Endodermal cell (in vitro differentiated cells): ENCODE data around the gene KIF26A. TPM values are rescaled to one million over a fixed set of nuclear protein-coding genes. Genes with fewer than 3 reads are reported as not detected.

Experiments
- DNase-seq: peaks from one replicate; pipeline ENCODE4 v3.0.0-alpha.2; 2017
- H3K27ac ChIP-seq: 2 replicates; pipeline ENCODE4 v1.5.1; 2013; ENCODE audit warnings: mild to moderate bottlenecking, low read depth, low read length, moderate library complexity
- H3K27me3 ChIP-seq: 2 replicates; pipeline ENCODE4 v1.6.1; 2013; ENCODE audit warnings: mild to moderate bottlenecking, low read length, moderate library complexity; ENCODE audit not compliant: insufficient read depth, control insufficient read depth, poor library complexity, severe bottlenecking
- H3K36me3 ChIP-seq: 2 replicates; pipeline ENCODE4 v1.7.0; 2013; ENCODE audit warnings: mild to moderate bottlenecking, low read length, moderate library complexity; ENCODE audit not compliant: control insufficient read depth, insufficient read depth
- H3K4me1 ChIP-seq: one replicate; pipeline ENCODE4 v1.7.0; 2013; ENCODE audit warnings: low read length; ENCODE audit not compliant: control insufficient read depth, insufficient read depth
- H3K4me3 ChIP-seq: 2 replicates; pipeline ENCODE4 v1.5.1; 2013; ENCODE audit warnings: mild to moderate bottlenecking, low read length, moderate library complexity
- H3K9ac ChIP-seq: 2 replicates; pipeline ENCODE4 v1.6.1; 2013; ENCODE audit warnings: mild to moderate bottlenecking, low read length, moderate library complexity; ENCODE audit not compliant: poor library complexity, severe bottlenecking; ENCODE audit errors: extremely low read depth
- H3K9me3 ChIP-seq: 2 replicates; pipeline ENCODE4 v1.6.1; 2013; ENCODE audit warnings: mild to moderate bottlenecking, low read length, moderate library complexity; ENCODE audit not compliant: control insufficient read depth
- H3K27ac Mint-ChIP-seq: 2 replicates; pipeline ENCODE4 v1.8.0; 2020; ENCODE audit warnings: mixed read lengths
- H3K27me3 Mint-ChIP-seq: 2 replicates; pipeline ENCODE4 v1.8.0; 2021; ENCODE audit warnings: mild to moderate bottlenecking, mixed read lengths; ENCODE audit not compliant: insufficient read depth
- H3K36me3 Mint-ChIP-seq: 2 replicates; pipeline ENCODE4 v1.8.0; 2020; ENCODE audit warnings: low read depth, mixed read lengths
- H3K4me1 Mint-ChIP-seq: 2 replicates; pipeline ENCODE4 v1.8.0; 2020; ENCODE audit warnings: mixed read lengths
- H3K4me3 Mint-ChIP-seq: 2 replicates; pipeline ENCODE4 v1.8.0; 2020; ENCODE audit warnings: mild to moderate bottlenecking, moderate library complexity, mixed read lengths
- H3K9me3 Mint-ChIP-seq: 2 replicates; pipeline ENCODE4 v1.8.0; 2020; ENCODE audit warnings: mild to moderate bottlenecking, mixed read lengths
- WGBS, 2 experiments: methylation state at CpG; one replicate each; pipeline versions ENCODE4 v1.1.5 to v1.1.7; 2013; ENCODE audit warnings: missing lambda C conversion rate in 2 of 2, mixed read lengths in 1 of 2; ENCODE audit not compliant: insufficient coverage in 1 of 2, insufficient read length in 1 of 2; 5-methylcytosine and 5-hydroxymethylcytosine counted together
- total RNA-seq, 2 donors: library from RNA; stranded (reverse); fragmentation: NEBNext Ultra II Directional in 1 of 2; extraction: Animal tissue kit (Norgen Biotek cat#: 25700) in 1 of 2; gene quantifications; 2 replicates in 1 of 2; 3 replicates in 1 of 2; pipeline ENCODE4 v1.2.1, GENCODE V29; 2021
- TF ChIP-seq, protein P1 (sequence below): fragments of 200-600 bp; sonication (generic); conservative IDR thresholded peaks from 2 replicates; pipeline ENCODE4 v1.5.0; 2021; ENCODE audit warnings: antibody characterized with exemption, mild to moderate bottlenecking

The KIF26A gene
- total RNA-seq, 2 donors from 2014 or later: 36.7 to 54.8 TPM

- no peak overlapping the region for H3K9ac ChIP-seq
- H3K4me1 ChIP-seq: no peaks in the 10 kb centered on the region
- 90 to 92% methylated on average over 14 to 21 of the region's 21 CpGs for WGBS, 2 experiments
- Mint-ChIP-seq H3K4me3 (no peak overlapping the region), H3K9me3 (no peaks in the 10 kb centered on the region), H3K4me1 (no peaks in the 10 kb centered on the region), H3K27me3 (peaks cover 4% of the 10 kb centered on the region), H3K36me3 (no peaks in the 10 kb centered on the region), H3K27ac (no peak overlapping the region)
- no peaks in the 10 kb centered on the region for H3K27me3 ChIP-seq
- H3K4me3 ChIP-seq: no peak overlapping the region
- DNase-seq: no peak
- H3K36me3 ChIP-seq: no peaks in the 10 kb centered on the region
- no peaks in the 10 kb centered on the region for H3K9me3 ChIP-seq
- TF ChIP-seq, protein P1, sequence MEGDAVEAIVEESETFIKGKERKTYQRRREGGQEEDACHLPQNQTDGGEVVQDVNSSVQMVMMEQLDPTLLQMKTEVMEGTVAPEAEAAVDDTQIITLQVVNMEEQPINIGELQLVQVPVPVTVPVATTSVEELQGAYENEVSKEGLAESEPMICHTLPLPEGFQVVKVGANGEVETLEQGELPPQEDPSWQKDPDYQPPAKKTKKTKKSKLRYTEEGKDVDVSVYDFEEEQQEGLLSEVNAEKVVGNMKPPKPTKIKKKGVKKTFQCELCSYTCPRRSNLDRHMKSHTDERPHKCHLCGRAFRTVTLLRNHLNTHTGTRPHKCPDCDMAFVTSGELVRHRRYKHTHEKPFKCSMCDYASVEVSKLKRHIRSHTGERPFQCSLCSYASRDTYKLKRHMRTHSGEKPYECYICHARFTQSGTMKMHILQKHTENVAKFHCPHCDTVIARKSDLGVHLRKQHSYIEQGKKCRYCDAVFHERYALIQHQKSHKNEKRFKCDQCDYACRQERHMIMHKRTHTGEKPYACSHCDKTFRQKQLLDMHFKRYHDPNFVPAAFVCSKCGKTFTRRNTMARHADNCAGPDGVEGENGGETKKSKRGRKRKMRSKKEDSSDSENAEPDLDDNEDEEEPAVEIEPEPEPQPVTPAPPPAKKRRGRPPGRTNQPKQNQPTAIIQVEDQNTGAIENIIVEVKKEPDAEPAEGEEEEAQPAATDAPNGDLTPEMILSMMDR: no peak
- no peak overlapping the region for H3K27ac ChIP-seq
These were observed 71.8 kb downstream of the KIF26A start for GRCh38 chr14:104209985-104210816.

DNA sequence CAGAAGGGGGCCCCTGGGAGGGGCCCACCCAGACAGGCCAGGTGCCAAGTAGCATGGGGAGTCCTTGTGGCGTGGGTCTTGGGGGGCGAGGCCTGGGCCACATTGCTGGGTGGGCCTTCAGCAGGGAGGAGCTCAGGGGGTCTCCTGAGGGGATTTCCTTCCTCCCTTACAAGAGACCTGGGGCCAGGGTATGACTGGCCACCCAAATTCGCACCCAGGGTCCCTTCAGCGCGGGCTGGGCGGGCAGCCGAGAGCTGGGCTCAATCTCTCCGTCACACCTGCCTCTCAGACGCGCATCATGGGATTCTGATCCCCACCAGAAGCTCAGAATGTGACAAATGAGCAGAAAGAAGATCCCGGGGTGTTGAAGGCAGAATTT is 72.4 kb downstream of the KIF26A start:
- H3K4me3 Mint-ChIP-seq: no peak overlapping the region
- Histone ChIP-seq H3K9ac (no peak overlapping the region), H3K9me3 (no peaks in the 10 kb centered on the region), H3K36me3 (no peaks in the 10 kb centered on the region), H3K4me1 (no peaks in the 10 kb centered on the region), H3K4me3 (no peak overlapping the region), H3K27ac (no peak overlapping the region), H3K27me3 (no peaks in the 10 kb centered on the region)
- H3K9me3 Mint-ChIP-seq: no peaks in the 10 kb centered on the region
- TF ChIP-seq, protein P1: no peak
- peaks cover 4% of the 10 kb centered on the region for H3K27me3 Mint-ChIP-seq
- H3K36me3 Mint-ChIP-seq: no peaks in the 10 kb centered on the region
- DNase-seq: no peak
- WGBS, 2 experiments: 97 to 100% methylated on average over 2 to 11 of the region's 11 CpGs
- no peak overlapping the region for H3K27ac Mint-ChIP-seq
- H3K4me1 Mint-ChIP-seq: no peaks in the 10 kb centered on the region

DNA sequence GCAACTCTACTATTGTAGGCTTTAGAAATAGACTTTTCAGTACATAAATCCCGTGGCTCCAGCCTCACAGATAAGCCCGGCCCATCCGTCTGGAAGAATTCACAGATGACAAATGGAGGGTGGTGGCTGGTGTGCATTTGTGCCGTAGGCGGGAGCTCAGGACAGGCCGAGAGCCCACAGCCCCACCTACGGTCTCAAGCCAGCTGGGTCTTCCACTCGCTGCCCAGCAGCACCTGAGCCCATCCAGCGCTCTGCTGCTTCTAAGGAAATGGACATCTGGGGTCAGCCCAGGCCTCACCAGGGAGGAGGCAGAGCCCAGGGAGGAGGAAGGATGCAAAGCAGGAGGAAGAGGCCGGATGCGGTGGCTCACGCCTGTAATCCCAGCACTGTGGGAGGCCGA is 72.8 kb downstream of the KIF26A start:
- Mint-ChIP-seq H3K4me1 (no peaks in the 10 kb centered on the region), H3K4me3 (no peak overlapping the region), H3K36me3 (no peaks in the 10 kb centered on the region), H3K9me3 (no peaks in the 10 kb centered on the region), H3K27me3 (peaks cover 4% of the 10 kb centered on the region), H3K27ac (no peak overlapping the region)
- no peaks in the 10 kb centered on the region for H3K36me3 ChIP-seq
- no peaks in the 10 kb centered on the region for H3K9me3 ChIP-seq
- H3K9ac ChIP-seq: no peak overlapping the region
- TF ChIP-seq, protein P1: no peak
- 90 to 92% methylated on average over 5 to 13 of the region's 13 CpGs for WGBS, 2 experiments
- no peaks in the 10 kb centered on the region for H3K4me1 ChIP-seq
- H3K27me3 ChIP-seq: no peaks in the 10 kb centered on the region
- DNase-seq: no peak
- no peak overlapping the region for H3K4me3 ChIP-seq
- no peak overlapping the region for H3K27ac ChIP-seq
